GM12878 (cell line): ENCODE measurements around the gene FAM89B. TPM values are rescaled to one million over a fixed set of nuclear protein-coding genes. Genes with fewer than 3 reads are reported as not detected.

Experiments used
- CBX3 ChIP-seq: fragments of 200-600 bp; sonication (generic); IDR thresholded peaks from 2 replicates; pipeline ENCODE4 v1.6.1; 2016; ENCODE audit warnings: low read depth, borderline replicate concordance
- CREM ChIP-seq: IDR thresholded peaks from 2 replicates; pipeline ENCODE4 v1.6.1; 2014; ENCODE audit warnings: antibody characterized with exemption, low read depth
- MTA3 ChIP-seq: IDR thresholded peaks from 2 replicates; pipeline ENCODE4 v1.6.1; 2012; ENCODE audit warnings: low read length, inconsistent platforms, borderline replicate concordance
- NRF1 ChIP-seq: conservative IDR thresholded peaks from 2 replicates; pipeline ENCODE4 v1.6.1; 2011; ENCODE audit warnings: mild to moderate bottlenecking, low read depth, low read length, improper control_type of control experiment
- SPI1 ChIP-seq: IDR thresholded peaks from 2 replicates; pipeline ENCODE4 v1.6.1; 2011; ENCODE audit warnings: low read depth, mild to moderate bottlenecking, low read length, moderate library complexity, borderline replicate concordance; ENCODE audit not compliant: insufficient read depth
- TCF7 ChIP-seq: IDR thresholded peaks from 2 replicates; pipeline ENCODE4 v1.6.1; 2014; ENCODE audit warnings: antibody characterized with exemption, borderline replicate concordance
- WRNIP1 ChIP-seq: IDR thresholded peaks from 2 replicates; pipeline ENCODE4 v1.6.1; 2011; ENCODE audit warnings: low read depth, low read length, improper control_type of control experiment, borderline replicate concordance
- ZNF274 ChIP-seq: IDR thresholded peaks from one replicate; pipeline ENCODE4 v1.8.0; 2011; ENCODE audit not compliant: insufficient read length, insufficient read depth
- polyA plus RNA-seq, 11 experiments: library from polyadenylated mRNA; depleted of rRNA in 4 of 11; unstranded in 6 of 11; stranded (reverse) in 5 of 11; fragments of >200 nt; fragmentation: Nextera tagmentation in 4 of 11; fragmentation: Illumina TruSeq in 1 of 11; extraction: Ambion mirVana in 4 of 11; extraction: Trizol in 1 of 11; gene quantifications; 1 replicate in 1 of 11; 2 replicates in 10 of 11; pipeline versions ENCODE4 v1.2.1 to v1.2.3, GENCODE V29; 2011 to 2016; ENCODE audit warnings: inconsistent platforms in 2 of 11, missing spikeins in 2 of 11, low read depth in 1 of 11
- total RNA-seq, 4 experiments: library from RNA; depleted of rRNA in 3 of 4; stranded (reverse); fragments of >200 nt in 3 of 4; fragmentation: Illumina TruSeq in 1 of 4; extraction: Trizol in 1 of 4; gene quantifications; 2 replicates each; pipeline versions ENCODE4 v1.2.1 to v1.2.3, GENCODE V29; 2013 to 2021
- TF ChIP-seq, protein P1 (sequence below): fragments of 450-650 bp; IDR thresholded peaks from 2 replicates; pipeline ENCODE4 v1.6.1; 2016; ENCODE audit warnings: mild to moderate bottlenecking
- TF ChIP-seq, protein P2 (sequence below): fragments of 450-650 bp; IDR thresholded peaks from 2 replicates; pipeline ENCODE4 v1.6.1; 2018; ENCODE audit warnings: borderline replicate concordance, mild to moderate bottlenecking; ENCODE audit not compliant: partially characterized antibody
- TF ChIP-seq, protein P3 (sequence below): fragments of 450-650 bp; formaldehyde crosslinking; IDR thresholded peaks from 2 replicates; pipeline ENCODE4 v1.4.0; 2020; ENCODE audit warnings: mild to moderate bottlenecking, moderate library complexity
- TF ChIP-seq, protein P4 (sequence below): fragments of 150-350 bp; IDR thresholded peaks from 2 replicates; pipeline ENCODE4 v1.6.1; 2016; ENCODE audit warnings: low read depth, low read length
- TF ChIP-seq, protein P5 (sequence below): fragments of 450-650 bp; formaldehyde crosslinking; IDR thresholded peaks from 2 replicates; pipeline ENCODE4 v1.4.0; 2022; ENCODE audit warnings: mild to moderate bottlenecking, moderate library complexity

FAM89B gene
- total and polyA plus RNA-seq, 10 of the 15 experiments (the other 5 are each of a cell fraction or from before 2014, with no cell fraction given), result 0.34 to 36.7 (median 9.8) TPM

DNA sequence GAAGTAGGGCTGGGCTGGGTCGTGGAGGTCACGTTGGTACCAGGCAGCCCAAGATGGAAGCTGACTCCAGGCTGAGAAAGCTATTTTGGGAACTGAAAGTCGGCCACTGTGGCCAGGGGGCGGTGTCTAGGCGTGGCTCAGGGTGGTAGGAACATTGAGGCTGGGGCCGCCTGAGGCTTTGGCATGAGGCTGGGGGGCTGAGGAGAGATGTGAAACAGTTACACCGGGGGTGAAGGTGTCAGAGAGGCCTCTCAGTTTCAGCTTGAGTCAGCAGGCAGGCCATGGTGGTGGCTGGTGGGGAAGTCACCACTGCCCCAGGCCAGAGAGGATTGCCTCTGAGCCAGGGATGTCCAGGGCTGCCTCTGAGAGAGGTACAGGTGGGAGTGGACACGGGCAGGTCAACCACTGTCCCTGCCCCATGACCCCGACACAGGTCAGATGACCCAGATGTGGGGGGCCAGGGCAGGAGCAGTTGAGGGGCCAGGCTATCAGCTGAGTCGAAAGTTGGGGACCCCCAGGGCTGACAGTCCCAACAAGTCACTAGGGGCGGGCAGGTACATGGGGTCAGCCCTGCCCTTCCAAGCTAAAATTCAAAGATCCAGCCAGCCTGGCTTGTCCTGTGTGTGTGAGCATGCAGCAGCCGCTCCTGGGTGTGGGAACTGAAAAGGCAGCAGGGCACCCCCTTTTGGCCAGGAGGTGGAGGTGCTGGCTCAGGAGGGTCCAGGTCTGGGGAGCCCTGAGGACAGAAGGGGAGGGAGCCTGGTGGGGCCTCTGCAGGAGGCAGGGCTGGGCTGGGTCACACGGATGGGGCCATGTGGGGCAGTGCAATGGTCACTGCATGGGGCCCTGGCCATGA, 16.1 kb downstream of the FAM89B start (continued):
- TF ChIP-seq NRF1 (no peak), SPI1 (peak; percentile 85), MTA3 (peak; percentile 21; the same call in 1 of the 2 replicates), ZNF274 (no peak), WRNIP1 (no peak), CBX3 (no peak), TCF7 (no peak), CREM (peak; percentile 71)
- TF ChIP-seq, protein P1, sequence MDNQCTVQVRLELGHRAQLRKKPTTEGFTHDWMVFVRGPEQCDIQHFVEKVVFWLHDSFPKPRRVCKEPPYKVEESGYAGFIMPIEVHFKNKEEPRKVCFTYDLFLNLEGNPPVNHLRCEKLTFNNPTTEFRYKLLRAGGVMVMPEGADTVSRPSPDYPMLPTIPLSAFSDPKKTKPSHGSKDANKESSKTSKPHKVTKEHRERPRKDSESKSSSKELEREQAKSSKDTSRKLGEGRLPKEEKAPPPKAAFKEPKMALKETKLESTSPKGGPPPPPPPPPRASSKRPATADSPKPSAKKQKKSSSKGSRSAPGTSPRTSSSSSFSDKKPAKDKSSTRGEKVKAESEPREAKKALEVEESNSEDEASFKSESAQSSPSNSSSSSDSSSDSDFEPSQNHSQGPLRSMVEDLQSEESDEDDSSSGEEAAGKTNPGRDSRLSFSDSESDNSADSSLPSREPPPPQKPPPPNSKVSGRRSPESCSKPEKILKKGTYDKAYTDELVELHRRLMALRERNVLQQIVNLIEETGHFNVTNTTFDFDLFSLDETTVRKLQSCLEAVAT, result peak; percentile 83
- TF ChIP-seq, protein P2, sequence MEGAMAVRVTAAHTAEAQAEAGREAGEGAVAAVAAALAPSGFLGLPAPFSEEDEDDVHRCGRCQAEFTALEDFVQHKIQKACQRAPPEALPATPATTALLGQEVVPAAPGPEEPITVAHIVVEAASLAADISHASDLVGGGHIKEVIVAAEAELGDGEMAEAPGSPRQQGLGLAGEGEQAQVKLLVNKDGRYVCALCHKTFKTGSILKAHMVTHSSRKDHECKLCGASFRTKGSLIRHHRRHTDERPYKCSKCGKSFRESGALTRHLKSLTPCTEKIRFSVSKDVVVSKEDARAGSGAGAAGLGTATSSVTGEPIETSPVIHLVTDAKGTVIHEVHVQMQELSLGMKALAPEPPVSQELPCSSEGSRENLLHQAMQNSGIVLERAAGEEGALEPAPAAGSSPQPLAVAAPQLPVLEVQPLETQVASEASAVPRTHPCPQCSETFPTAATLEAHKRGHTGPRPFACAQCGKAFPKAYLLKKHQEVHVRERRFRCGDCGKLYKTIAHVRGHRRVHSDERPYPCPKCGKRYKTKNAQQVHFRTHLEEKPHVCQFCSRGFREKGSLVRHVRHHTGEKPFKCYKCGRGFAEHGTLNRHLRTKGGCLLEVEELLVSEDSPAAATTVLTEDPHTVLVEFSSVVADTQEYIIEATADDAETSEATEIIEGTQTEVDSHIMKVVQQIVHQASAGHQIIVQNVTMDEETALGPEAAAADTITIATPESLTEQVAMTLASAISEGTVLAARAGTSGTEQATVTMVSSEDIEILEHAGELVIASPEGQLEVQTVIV, result peak; percentile 21
- TF ChIP-seq, protein P3, sequence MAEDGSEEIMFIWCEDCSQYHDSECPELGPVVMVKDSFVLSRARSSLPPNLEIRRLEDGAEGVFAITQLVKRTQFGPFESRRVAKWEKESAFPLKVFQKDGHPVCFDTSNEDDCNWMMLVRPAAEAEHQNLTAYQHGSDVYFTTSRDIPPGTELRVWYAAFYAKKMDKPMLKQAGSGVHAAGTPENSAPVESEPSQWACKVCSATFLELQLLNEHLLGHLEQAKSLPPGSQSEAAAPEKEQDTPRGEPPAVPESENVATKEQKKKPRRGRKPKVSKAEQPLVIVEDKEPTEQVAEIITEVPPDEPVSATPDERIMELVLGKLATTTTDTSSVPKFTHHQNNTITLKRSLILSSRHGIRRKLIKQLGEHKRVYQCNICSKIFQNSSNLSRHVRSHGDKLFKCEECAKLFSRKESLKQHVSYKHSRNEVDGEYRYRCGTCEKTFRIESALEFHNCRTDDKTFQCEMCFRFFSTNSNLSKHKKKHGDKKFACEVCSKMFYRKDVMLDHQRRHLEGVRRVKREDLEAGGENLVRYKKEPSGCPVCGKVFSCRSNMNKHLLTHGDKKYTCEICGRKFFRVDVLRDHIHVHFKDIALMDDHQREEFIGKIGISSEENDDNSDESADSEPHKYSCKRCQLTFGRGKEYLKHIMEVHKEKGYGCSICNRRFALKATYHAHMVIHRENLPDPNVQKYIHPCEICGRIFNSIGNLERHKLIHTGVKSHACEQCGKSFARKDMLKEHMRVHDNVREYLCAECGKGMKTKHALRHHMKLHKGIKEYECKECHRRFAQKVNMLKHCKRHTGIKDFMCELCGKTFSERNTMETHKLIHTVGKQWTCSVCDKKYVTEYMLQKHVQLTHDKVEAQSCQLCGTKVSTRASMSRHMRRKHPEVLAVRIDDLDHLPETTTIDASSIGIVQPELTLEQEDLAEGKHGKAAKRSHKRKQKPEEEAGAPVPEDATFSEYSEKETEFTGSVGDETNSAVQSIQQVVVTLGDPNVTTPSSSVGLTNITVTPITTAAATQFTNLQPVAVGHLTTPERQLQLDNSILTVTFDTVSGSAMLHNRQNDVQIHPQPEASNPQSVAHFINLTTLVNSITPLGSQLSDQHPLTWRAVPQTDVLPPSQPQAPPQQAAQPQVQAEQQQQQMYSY (CRISPR knock-in tag), result no peak
- TF ChIP-seq, protein P4, sequence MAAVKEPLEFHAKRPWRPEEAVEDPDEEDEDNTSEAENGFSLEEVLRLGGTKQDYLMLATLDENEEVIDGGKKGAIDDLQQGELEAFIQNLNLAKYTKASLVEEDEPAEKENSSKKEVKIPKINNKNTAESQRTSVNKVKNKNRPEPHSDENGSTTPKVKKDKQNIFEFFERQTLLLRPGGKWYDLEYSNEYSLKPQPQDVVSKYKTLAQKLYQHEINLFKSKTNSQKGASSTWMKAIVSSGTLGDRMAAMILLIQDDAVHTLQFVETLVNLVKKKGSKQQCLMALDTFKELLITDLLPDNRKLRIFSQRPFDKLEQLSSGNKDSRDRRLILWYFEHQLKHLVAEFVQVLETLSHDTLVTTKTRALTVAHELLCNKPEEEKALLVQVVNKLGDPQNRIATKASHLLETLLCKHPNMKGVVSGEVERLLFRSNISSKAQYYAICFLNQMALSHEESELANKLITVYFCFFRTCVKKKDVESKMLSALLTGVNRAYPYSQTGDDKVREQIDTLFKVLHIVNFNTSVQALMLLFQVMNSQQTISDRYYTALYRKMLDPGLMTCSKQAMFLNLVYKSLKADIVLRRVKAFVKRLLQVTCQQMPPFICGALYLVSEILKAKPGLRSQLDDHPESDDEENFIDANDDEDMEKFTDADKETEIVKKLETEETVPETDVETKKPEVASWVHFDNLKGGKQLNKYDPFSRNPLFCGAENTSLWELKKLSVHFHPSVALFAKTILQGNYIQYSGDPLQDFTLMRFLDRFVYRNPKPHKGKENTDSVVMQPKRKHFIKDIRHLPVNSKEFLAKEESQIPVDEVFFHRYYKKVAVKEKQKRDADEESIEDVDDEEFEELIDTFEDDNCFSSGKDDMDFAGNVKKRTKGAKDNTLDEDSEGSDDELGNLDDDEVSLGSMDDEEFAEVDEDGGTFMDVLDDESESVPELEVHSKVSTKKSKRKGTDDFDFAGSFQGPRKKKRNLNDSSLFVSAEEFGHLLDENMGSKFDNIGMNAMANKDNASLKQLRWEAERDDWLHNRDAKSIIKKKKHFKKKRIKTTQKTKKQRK, result no peak
- TF ChIP-seq, protein P5, sequence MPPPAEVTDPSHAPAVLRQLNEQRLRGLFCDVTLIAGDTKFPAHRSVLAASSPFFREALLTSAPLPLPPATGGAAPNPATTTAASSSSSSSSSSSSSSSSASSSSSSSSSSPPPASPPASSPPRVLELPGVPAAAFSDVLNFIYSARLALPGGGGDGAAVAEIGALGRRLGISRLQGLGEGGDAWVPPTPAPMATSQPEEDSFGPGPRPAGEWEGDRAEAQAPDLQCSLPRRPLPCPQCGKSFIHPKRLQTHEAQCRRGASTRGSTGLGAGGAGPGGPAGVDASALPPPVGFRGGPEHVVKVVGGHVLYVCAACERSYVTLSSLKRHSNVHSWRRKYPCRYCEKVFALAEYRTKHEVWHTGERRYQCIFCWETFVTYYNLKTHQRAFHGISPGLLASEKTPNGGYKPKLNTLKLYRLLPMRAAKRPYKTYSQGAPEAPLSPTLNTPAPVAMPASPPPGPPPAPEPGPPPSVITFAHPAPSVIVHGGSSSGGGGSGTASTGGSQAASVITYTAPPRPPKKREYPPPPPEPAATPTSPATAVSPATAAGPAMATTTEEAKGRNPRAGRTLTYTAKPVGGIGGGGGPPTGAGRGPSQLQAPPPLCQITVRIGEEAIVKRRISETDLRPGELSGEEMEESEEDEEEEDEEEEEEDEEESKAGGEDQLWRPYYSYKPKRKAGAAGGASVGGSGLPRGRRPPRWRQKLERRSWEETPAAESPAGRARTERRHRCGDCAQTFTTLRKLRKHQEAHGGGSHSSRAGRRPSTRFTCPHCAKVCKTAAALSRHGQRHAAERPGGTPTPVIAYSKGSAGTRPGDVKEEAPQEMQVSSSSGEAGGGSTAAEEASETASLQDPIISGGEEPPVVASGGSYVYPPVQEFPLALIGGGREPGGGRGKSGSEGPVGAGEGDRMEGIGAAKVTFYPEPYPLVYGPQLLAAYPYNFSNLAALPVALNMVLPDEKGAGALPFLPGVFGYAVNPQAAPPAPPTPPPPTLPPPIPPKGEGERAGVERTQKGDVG, result no peak
